ENCODE results near the gene MRM1. TPM values are rescaled to one million over a fixed set of nuclear protein-coding genes. Genes with fewer than 3 reads are reported as not detected.

The MRM1 gene
- polyA plus RNA-seq, 1 donor (not counting 4 experiments of a cell fraction or from before 2014, with no cell fraction given): 3.8 TPM

DNA sequence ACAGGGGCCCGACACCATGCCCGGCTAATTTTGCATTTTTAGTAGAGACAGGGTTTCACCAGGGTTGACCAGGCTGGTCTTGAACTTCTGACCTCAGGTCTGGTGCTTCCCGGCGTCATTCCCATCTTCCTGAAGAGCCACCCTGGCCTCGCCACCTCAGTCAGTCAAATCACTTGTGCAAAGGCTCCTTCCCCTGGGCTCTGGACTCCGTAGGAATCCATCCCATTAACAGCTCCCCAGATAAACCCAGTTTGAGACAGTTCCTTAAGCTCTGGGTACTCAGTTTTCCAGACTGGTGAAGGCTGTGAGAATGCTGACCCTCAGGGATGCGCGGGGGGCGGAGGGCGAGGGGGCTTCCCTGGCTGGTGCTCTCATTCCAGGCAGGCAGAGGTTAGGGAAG lies 39.5 kb downstream of the MRM1 start:
- no peak overlapping the region for H3K4me3 ChIP-seq (ENCODE audit: control insufficient read depth in 2 of 3, extremely low read depth in 1 of 3, insufficient read depth in 2 of 3, low read depth in 1 of 3, low read length in 3 of 3)
- H2AFZ ChIP-seq (ENCODE audit: control insufficient read depth, low read length): no peak overlapping the region
- peaks cover 79% of the 10 kb centered on the region for H3K27me3 ChIP-seq (ENCODE audit: control insufficient read depth, extremely low read depth, insufficient read depth, low read length)
- no peaks in the 10 kb centered on the region for H3K36me3 ChIP-seq (ENCODE audit: control insufficient read depth in 2 of 2, extremely low read depth in 1 of 2, insufficient read depth in 2 of 2, low read length in 2 of 2)
- no peak for TF ChIP-seq EZH2 (IDR thresholded peaks at IDR 0.05; ENCODE audit: low read length)
- TF ChIP-seq, protein P1, sequence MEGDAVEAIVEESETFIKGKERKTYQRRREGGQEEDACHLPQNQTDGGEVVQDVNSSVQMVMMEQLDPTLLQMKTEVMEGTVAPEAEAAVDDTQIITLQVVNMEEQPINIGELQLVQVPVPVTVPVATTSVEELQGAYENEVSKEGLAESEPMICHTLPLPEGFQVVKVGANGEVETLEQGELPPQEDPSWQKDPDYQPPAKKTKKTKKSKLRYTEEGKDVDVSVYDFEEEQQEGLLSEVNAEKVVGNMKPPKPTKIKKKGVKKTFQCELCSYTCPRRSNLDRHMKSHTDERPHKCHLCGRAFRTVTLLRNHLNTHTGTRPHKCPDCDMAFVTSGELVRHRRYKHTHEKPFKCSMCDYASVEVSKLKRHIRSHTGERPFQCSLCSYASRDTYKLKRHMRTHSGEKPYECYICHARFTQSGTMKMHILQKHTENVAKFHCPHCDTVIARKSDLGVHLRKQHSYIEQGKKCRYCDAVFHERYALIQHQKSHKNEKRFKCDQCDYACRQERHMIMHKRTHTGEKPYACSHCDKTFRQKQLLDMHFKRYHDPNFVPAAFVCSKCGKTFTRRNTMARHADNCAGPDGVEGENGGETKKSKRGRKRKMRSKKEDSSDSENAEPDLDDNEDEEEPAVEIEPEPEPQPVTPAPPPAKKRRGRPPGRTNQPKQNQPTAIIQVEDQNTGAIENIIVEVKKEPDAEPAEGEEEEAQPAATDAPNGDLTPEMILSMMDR (optimal IDR thresholded peaks at IDR 0.05 in 1 of 3, IDR thresholded peaks at IDR 0.05 in 1 of 3, conservative IDR thresholded peaks at IDR 0.05 in 1 of 3; ENCODE audit: extremely low read depth in 1 of 3, insufficient read depth in 2 of 3, low read length in 3 of 3): no peak
- dilution Hi-C loops (cut with MboI; ENCODE audit: extremely low pct_ligation_motif_present, low sequenced_read_pairs): no loop called here
- no peak for DNase-seq (ENCODE audit: low read depth, low spot score)
- no peak overlapping the region for H3K9ac ChIP-seq (ENCODE audit: control insufficient read depth, extremely low read depth, insufficient read depth, low read length)
- no peaks in the 10 kb centered on the region for H3K9me1 ChIP-seq (ENCODE audit: control insufficient read depth, extremely low read depth, insufficient read depth, low read length)
- no peaks in the 10 kb centered on the region for H3K4me1 ChIP-seq (ENCODE audit: control insufficient read depth, extremely low read depth, insufficient read depth, low read length)
- H3K27ac ChIP-seq (ENCODE audit: control insufficient read depth, insufficient read depth, low read length): no peak overlapping the region
- FAIRE-seq: no peak
- H3K79me2 ChIP-seq (ENCODE audit: control insufficient read depth, insufficient read depth, low read length): no peaks in the 10 kb centered on the region
- H4K20me1 ChIP-seq (ENCODE audit: control insufficient read depth, extremely low read depth, insufficient read depth, low read length): no peaks in the 10 kb centered on the region
- H3K9me3 ChIP-seq (ENCODE audit: control insufficient read depth, low read depth, low read length): no peaks in the 10 kb centered on the region
- H3K4me2 ChIP-seq (ENCODE audit: control insufficient read depth, extremely low read depth, insufficient read depth, low read depth, low read length): no peak overlapping the region

DNA sequence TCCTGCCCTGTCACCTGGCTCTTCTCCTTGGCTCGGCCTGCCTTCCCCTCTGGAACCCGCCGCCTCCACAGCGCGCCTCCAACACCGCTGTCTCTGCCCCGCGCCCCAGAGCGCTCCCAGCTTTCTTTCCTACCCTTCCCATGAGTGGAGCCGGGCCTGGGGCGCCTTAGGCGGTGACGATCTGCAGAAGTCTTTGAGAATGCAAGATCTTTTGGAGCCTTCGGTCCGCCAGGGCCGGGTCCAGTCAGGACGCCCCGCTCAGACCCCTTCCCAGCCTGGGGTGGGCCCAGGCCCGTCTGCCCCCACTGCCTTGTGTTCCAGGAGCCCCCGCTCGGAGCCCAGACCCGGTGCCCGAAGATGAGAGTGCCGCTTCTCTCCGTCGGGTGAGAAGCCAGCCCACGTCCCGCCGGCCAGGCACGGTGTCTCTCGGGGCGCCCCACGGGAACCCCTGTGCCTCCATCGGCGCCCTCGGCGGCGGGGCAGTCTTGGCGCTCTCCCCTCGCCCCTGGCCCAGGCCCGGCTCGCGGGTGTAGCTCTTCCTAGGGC lies 40.0 kb downstream of the MRM1 start:
- no peaks in the 10 kb centered on the region for H3K4me1 ChIP-seq (ENCODE audit: control insufficient read depth, extremely low read depth, insufficient read depth, low read length)
- FAIRE-seq: no peak
- dilution Hi-C loops (cut with MboI; ENCODE audit: extremely low pct_ligation_motif_present, low sequenced_read_pairs): no loop called here
- TF ChIP-seq, protein P1 (optimal IDR thresholded peaks at IDR 0.05 in 1 of 3, IDR thresholded peaks at IDR 0.05 in 1 of 3, conservative IDR thresholded peaks at IDR 0.05 in 1 of 3; ENCODE audit: extremely low read depth in 1 of 3, insufficient read depth in 2 of 3, low read length in 3 of 3): no peak
- peak; percentile 90 for TF ChIP-seq EZH2 (IDR thresholded peaks at IDR 0.05; ENCODE audit: low read length)
- H3K36me3 ChIP-seq (ENCODE audit: control insufficient read depth in 2 of 2, extremely low read depth in 1 of 2, insufficient read depth in 2 of 2, low read length in 2 of 2): no peaks in the 10 kb centered on the region
- no peaks in the 10 kb centered on the region for H3K9me1 ChIP-seq (ENCODE audit: control insufficient read depth, extremely low read depth, insufficient read depth, low read length)
- no peak for DNase-seq (ENCODE audit: low read depth, low spot score)
- H3K4me3 ChIP-seq (ENCODE audit: control insufficient read depth in 2 of 3, extremely low read depth in 1 of 3, insufficient read depth in 2 of 3, low read depth in 1 of 3, low read length in 3 of 3): peak overlapping the region in 1 of 3 experiments; percentile 16
- H3K9ac ChIP-seq (ENCODE audit: control insufficient read depth, extremely low read depth, insufficient read depth, low read length): no peak overlapping the region
- no peaks in the 10 kb centered on the region for H3K79me2 ChIP-seq (ENCODE audit: control insufficient read depth, insufficient read depth, low read length)
- H4K20me1 ChIP-seq (ENCODE audit: control insufficient read depth, extremely low read depth, insufficient read depth, low read length): no peaks in the 10 kb centered on the region
- peaks cover 83% of the 10 kb centered on the region for H3K27me3 ChIP-seq (ENCODE audit: control insufficient read depth, extremely low read depth, insufficient read depth, low read length)
- no peak overlapping the region for H2AFZ ChIP-seq (ENCODE audit: control insufficient read depth, low read length)
- H3K27ac ChIP-seq (ENCODE audit: control insufficient read depth, insufficient read depth, low read length): no peak overlapping the region
- no peaks in the 10 kb centered on the region for H3K9me3 ChIP-seq (ENCODE audit: control insufficient read depth, low read depth, low read length)
- peak overlapping the region; percentile 65 for H3K4me2 ChIP-seq (ENCODE audit: control insufficient read depth, extremely low read depth, insufficient read depth, low read depth, low read length)

Measured in keratinocyte (primary cell).